HepG2 (cell line): ENCODE measurements around the gene UBQLN4. TPM values are rescaled to one million over a fixed set of nuclear protein-coding genes. Genes with fewer than 3 reads are reported as not detected.

Experiments used
- CAMTA2 ChIP-seq: sonication (generic); formaldehyde crosslinking; IDR thresholded peaks from 2 replicates; pipeline ENCODE4 v1.4.0; 2020; ENCODE audit warnings: mild to moderate bottlenecking, missing genetic modification reagents, borderline replicate concordance
- CENPT ChIP-seq: sonication (generic); formaldehyde crosslinking; IDR thresholded peaks from 2 replicates; pipeline ENCODE4 v1.8.0; 2022; ENCODE audit warnings: low read depth, mild to moderate bottlenecking, moderate library complexity, missing genetic modification reagents
- FOXK1 ChIP-seq: sonication (generic); formaldehyde crosslinking; IDR thresholded peaks from 2 replicates; pipeline ENCODE4 v1.4.0; 2020; ENCODE audit warnings: low read depth, missing genetic modification reagents, borderline replicate concordance
- GABPB1 ChIP-seq: IDR thresholded peaks from 2 replicates; pipeline ENCODE4 v1.6.1; 2016; ENCODE audit warnings: mild to moderate bottlenecking, missing genetic modification reagents, moderate library complexity, missing compliant biosample characterization
- IKZF5 ChIP-seq: IDR thresholded peaks from 2 replicates; pipeline ENCODE4 v1.6.1; 2018; ENCODE audit warnings: missing genetic modification reagents, mild to moderate bottlenecking, missing compliant biosample characterization
- JUND ChIP-seq: sonication (generic); formaldehyde crosslinking; IDR thresholded peaks from 2 replicates; pipeline ENCODE4 v1.8.0; 2022; ENCODE audit warnings: mild to moderate bottlenecking, missing genetic modification reagents
- KLF16 ChIP-seq, 2 experiments: sonication (generic) in 1 of 2; formaldehyde crosslinking in 1 of 2; IDR thresholded peaks; 2 replicates each; pipeline versions ENCODE4 v1.6.1 to v1.8.0; 2016 to 2023; ENCODE audit warnings: missing genetic modification reagents in 2 of 2, missing compliant biosample characterization in 1 of 2
- MTF2 ChIP-seq: sonication (generic); formaldehyde crosslinking; IDR thresholded peaks from 2 replicates; pipeline ENCODE4 v1.5.0; 2020; ENCODE audit warnings: missing genetic modification reagents, borderline replicate concordance
- MXI1 ChIP-seq: IDR thresholded peaks from 3 replicates; pipeline ENCODE4 v1.6.1; 2012; ENCODE audit warnings: low read depth, low read length, inconsistent platforms, borderline replicate concordance
- ONECUT2 ChIP-seq: sonication (generic); formaldehyde crosslinking; IDR thresholded peaks from 2 replicates; pipeline ENCODE4 v1.4.0; 2020; ENCODE audit warnings: missing genetic modification reagents
- PHB2 ChIP-seq: fragments of 450-650 bp; IDR thresholded peaks from 2 replicates; pipeline ENCODE4 v1.6.1; 2018; ENCODE audit not compliant: partially characterized antibody
- POLR2A ChIP-seq, 2 experiments: IDR thresholded peaks; 2 replicates each; pipeline ENCODE4 v1.6.1; 2011; ENCODE audit warnings: low read depth in 2 of 2, low read length in 2 of 2, mild to moderate bottlenecking in 1 of 2, moderate library complexity in 1 of 2; ENCODE audit not compliant: insufficient read depth in 1 of 2
- SAP130 ChIP-seq: IDR thresholded peaks from 2 replicates; pipeline ENCODE4 v1.6.1; 2016; ENCODE audit warnings: low read depth
- SMC3 ChIP-seq: IDR thresholded peaks from 2 replicates; pipeline ENCODE4 v1.6.1; 2011; ENCODE audit warnings: low read length, improper control_type of control experiment
- TRIM22 ChIP-seq: fragments of 450-650 bp; IDR thresholded peaks from 2 replicates; pipeline ENCODE4 v1.6.1; 2017
- ZBTB7A ChIP-seq: sonication (generic); formaldehyde crosslinking; IDR thresholded peaks from 2 replicates; pipeline ENCODE4 v1.8.0; 2022; ENCODE audit warnings: mild to moderate bottlenecking, missing genetic modification reagents
- ZNF556 ChIP-seq: sonication (generic); formaldehyde crosslinking; IDR thresholded peaks from 2 replicates; pipeline ENCODE4 v1.4.0; 2020; ENCODE audit warnings: mild to moderate bottlenecking, missing genetic modification reagents, borderline replicate concordance
- ZNF570 ChIP-seq: sonication (generic); formaldehyde crosslinking; IDR thresholded peaks from 2 replicates; pipeline ENCODE4 v1.4.0; 2020; ENCODE audit warnings: mild to moderate bottlenecking, missing genetic modification reagents, borderline replicate concordance
- ZNF777 ChIP-seq: sonication (generic); formaldehyde crosslinking; IDR thresholded peaks from 2 replicates; pipeline ENCODE4 v1.4.0; 2020; ENCODE audit warnings: missing genetic modification reagents
- ZNF781 ChIP-seq: sonication (generic); formaldehyde crosslinking; IDR thresholded peaks from 2 replicates; pipeline ENCODE4 v1.5.1; 2020; ENCODE audit warnings: borderline replicate concordance, mild to moderate bottlenecking, missing genetic modification reagents; ENCODE audit errors: not compliant biosample characterization
- ZNF788 ChIP-seq: sonication (generic); formaldehyde crosslinking; IDR thresholded peaks from 2 replicates; pipeline ENCODE4 v1.5.0; 2020; ENCODE audit warnings: mild to moderate bottlenecking, missing genetic modification reagents, borderline replicate concordance
- ZNF879 ChIP-seq: sonication (generic); formaldehyde crosslinking; IDR thresholded peaks from 2 replicates; pipeline ENCODE4 v1.8.1; 2023; ENCODE audit warnings: missing genetic modification reagents
- polyA plus RNA-seq, 8 experiments: library from polyadenylated mRNA; depleted of rRNA in 3 of 8; stranded (reverse) in 7 of 8; unstranded in 1 of 8; fragments of >200 nt; fragmentation: Illumina TruSeq in 4 of 8; extraction: Trizol in 4 of 8; gene quantifications; 2 replicates each; pipeline versions ENCODE4 v1.2.1 to v1.2.3, GENCODE V29; 2011 to 2016; ENCODE audit warnings: low read depth in 4 of 8, missing spikeins in 1 of 8, mixed read lengths in 1 of 8; ENCODE audit not compliant: insufficient read depth in 1 of 8
- total RNA-seq, 5 experiments: library from RNA; depleted of rRNA; stranded (reverse); fragments of >200 nt; fragmentation: Illumina TruSeq; extraction: Trizol; gene quantifications; 2 replicates each; pipeline ENCODE4 v1.2.3, GENCODE V29; 2016; ENCODE audit warnings: low read depth in 1 of 5
- TF ChIP-seq, protein P1 (sequence below): sonication (generic); formaldehyde crosslinking; IDR thresholded peaks from 2 replicates; pipeline ENCODE4 v1.5.1; 2020; ENCODE audit warnings: mild to moderate bottlenecking, missing genetic modification reagents, moderate library complexity
- TF ChIP-seq, protein P2 (sequence below): sonication (generic); formaldehyde crosslinking; IDR thresholded peaks from 2 replicates; pipeline ENCODE4 v1.4.0; 2020; ENCODE audit warnings: missing genetic modification reagents
- TF ChIP-seq, protein P3 (sequence below): sonication (generic); formaldehyde crosslinking; IDR thresholded peaks from 2 replicates; pipeline ENCODE4 v1.9.0; 2022; ENCODE audit warnings: missing genetic modification reagents, mild to moderate bottlenecking, borderline replicate concordance

Gene UBQLN4
- total and polyA plus RNA-seq, 2 of the 13 experiments (the other 11 are each of a cell fraction or from before 2014, with no cell fraction given): 31.5 to 39.8 TPM

- TF ChIP-seq, protein P1, sequence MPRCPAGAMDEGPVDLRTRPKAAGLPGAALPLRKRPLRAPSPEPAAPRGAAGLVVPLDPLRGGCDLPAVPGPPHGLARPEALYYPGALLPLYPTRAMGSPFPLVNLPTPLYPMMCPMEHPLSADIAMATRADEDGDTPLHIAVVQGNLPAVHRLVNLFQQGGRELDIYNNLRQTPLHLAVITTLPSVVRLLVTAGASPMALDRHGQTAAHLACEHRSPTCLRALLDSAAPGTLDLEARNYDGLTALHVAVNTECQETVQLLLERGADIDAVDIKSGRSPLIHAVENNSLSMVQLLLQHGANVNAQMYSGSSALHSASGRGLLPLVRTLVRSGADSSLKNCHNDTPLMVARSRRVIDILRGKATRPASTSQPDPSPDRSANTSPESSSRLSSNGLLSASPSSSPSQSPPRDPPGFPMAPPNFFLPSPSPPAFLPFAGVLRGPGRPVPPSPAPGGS (CRISPR knock-in tag): no peak
- TF ChIP-seq MXI1 (no peak), FOXK1 (CRISPR knock-in tag) (no peak), GABPB1 (peak; percentile 20; the same call in 1 of the 2 replicates), CENPT (CRISPR knock-in tag) (no peak), TRIM22 (no peak), POLR2A (IDR thresholded peaks at IDR 0.05; ENCODE audit: insufficient read depth in 1 of 2, low read depth in 2 of 2, low read length in 2 of 2) (no peak), PHB2 (no peak), ZNF781 (CRISPR knock-in tag) (no peak), ZNF788 (CRISPR knock-in tag) (no peak; the same call in 1 of the 2 replicates), IKZF5 (CRISPR knock-in tag) (peak; percentile 35; the same call in 1 of the 2 replicates), ZBTB7A (no peak), ZNF777 (CRISPR knock-in tag) (no peak), ZNF879 (CRISPR knock-in tag) (no peak), SAP130 (0 out of 2 replicates have a peak, but pooled peaks have one; percentile 25), ONECUT2 (CRISPR knock-in tag) (no peak), SMC3 (peak; percentile 74), KLF16 (CRISPR knock-in tag; IDR thresholded peaks at IDR 0.05) (peak in 1 of 2 experiments; percentile 37; a peak in 1 of 4 replicates), MTF2 (CRISPR knock-in tag) (no peak), JUND (CRISPR knock-in tag) (0 out of 2 replicates have a peak, but pooled peaks have one; percentile 19), ZNF556 (0 out of 2 replicates have a peak, but pooled peaks have one; percentile 28), ZNF570 (no peak), CAMTA2 (CRISPR knock-in tag) (no peak)
- TF ChIP-seq, protein P2, sequence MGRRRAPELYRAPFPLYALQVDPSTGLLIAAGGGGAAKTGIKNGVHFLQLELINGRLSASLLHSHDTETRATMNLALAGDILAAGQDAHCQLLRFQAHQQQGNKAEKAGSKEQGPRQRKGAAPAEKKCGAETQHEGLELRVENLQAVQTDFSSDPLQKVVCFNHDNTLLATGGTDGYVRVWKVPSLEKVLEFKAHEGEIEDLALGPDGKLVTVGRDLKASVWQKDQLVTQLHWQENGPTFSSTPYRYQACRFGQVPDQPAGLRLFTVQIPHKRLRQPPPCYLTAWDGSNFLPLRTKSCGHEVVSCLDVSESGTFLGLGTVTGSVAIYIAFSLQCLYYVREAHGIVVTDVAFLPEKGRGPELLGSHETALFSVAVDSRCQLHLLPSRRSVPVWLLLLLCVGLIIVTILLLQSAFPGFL (CRISPR knock-in tag): no peak
- TF ChIP-seq, protein P3, sequence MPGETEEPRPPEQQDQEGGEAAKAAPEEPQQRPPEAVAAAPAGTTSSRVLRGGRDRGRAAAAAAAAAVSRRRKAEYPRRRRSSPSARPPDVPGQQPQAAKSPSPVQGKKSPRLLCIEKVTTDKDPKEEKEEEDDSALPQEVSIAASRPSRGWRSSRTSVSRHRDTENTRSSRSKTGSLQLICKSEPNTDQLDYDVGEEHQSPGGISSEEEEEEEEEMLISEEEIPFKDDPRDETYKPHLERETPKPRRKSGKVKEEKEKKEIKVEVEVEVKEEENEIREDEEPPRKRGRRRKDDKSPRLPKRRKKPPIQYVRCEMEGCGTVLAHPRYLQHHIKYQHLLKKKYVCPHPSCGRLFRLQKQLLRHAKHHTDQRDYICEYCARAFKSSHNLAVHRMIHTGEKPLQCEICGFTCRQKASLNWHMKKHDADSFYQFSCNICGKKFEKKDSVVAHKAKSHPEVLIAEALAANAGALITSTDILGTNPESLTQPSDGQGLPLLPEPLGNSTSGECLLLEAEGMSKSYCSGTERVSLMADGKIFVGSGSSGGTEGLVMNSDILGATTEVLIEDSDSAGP (CRISPR knock-in tag): peak; percentile 39; the same call in 1 of the 2 replicates
Observed at GRCh38 chr1:156090840-156091188, 37.2 kb upstream of the UBQLN4 start (continued).
